GM12878 (cell line): Measurements from ENCODE around the gene UGGT2. TPM values are rescaled to one million over a fixed set of nuclear protein-coding genes. Genes with fewer than 3 reads are reported as not detected.
"Not testable (repeated sequence)": the region's sequence is repeated elsewhere in the genome, so short reads cannot be mapped to it uniquely, and the experiment has no call there.

Experiments used
- ATAC-seq: fragments of 200-7000 bp; cut with Tn5 transposase; 3 replicates; pipeline ENCODE4 v1.9.1; 2020; ENCODE audit warnings: mild to moderate bottlenecking, moderate library complexity
- BruUV-seq: library from RNA; stranded (reverse); fragments of 400-500 nt; replicated peaks from 2 replicates; lab custom pipeline; 2021; lab: Mats Ljungman, UMichigan
- CTCF ChIA-PET: fragments of 300-600 bp; sonication (Branson Sonifier 250); formaldehyde crosslinking; extraction: SDS; loops from one replicate; lab custom pipeline; 2021; ENCODE audit warnings: inconsistent platforms; lab: Yijun Ruan, JAX
- POLR2A ChIA-PET: fragments of 350-600 bp; formaldehyde crosslinking; extraction: SDS; loops from one replicate; lab custom pipeline; 2021; ENCODE audit warnings: inconsistent platforms; lab: Charles Lee
- RAD21 ChIA-PET: fragments of 300-600 bp; sonication (Branson Sonifier 250); formaldehyde crosslinking; loops from one replicate; lab custom pipeline; 2023; ENCODE audit warnings: antibody characterized with exemption; ENCODE audit not compliant: unreplicated experiment; lab: Charles Lee
- SMC1A ChIA-PET: fragments of 300-600 bp; sonication (Branson Sonifier 250); formaldehyde crosslinking; loops from one replicate; lab custom pipeline; 2023; ENCODE audit not compliant: unreplicated experiment, uncharacterized antibody; lab: Charles Lee
- DNase-seq: peaks from one replicate; pipeline ENCODE4 v3.0.0-alpha.2; 2011; ENCODE audit warnings: low read depth, low spot score
- FAIRE-seq: peaks from 3 replicates; lab custom pipeline; 2011; peaks lifted over from hg19 to GRCh38; lab: Jason Lieb, UNC
- H2AFZ ChIP-seq: 2 replicates; pipeline ENCODE4 v1.6.0; 2011; ENCODE audit warnings: low read depth, low read length, control low read depth; ENCODE audit not compliant: control insufficient read depth
- H3K27ac ChIP-seq: 2 replicates; pipeline ENCODE4 v1.5.1; 2011; ENCODE audit warnings: control low read depth; ENCODE audit not compliant: control insufficient read depth, insufficient read depth
- H3K27me3 ChIP-seq, 2 experiments: replicated peaks in 1 of 2; 2 replicates each; pipeline versions ENCODE4 v1.6.0 to v1.6.1; 2011; ENCODE audit warnings: low read length in 1 of 2; ENCODE audit not compliant: control insufficient read depth in 2 of 2, insufficient read depth in 2 of 2
- H3K36me3 ChIP-seq, 2 experiments: 2 replicates each; pipeline ENCODE4 v1.5.1; 2011; ENCODE audit warnings: low read length in 1 of 2; ENCODE audit not compliant: control insufficient read depth in 2 of 2, insufficient read depth in 2 of 2
- H3K4me1 ChIP-seq: 2 replicates; pipeline ENCODE4 v1.6.1; 2011; ENCODE audit warnings: mild to moderate bottlenecking, low read length, moderate library complexity, mixed read lengths; ENCODE audit not compliant: control insufficient read depth, insufficient read depth
- H3K4me2 ChIP-seq: 2 replicates; pipeline ENCODE4 v1.6.0; 2011; ENCODE audit warnings: control low read depth; ENCODE audit not compliant: control insufficient read depth, insufficient read depth
- H3K4me3 ChIP-seq: fragments of 200-600 bp; sonication (generic); 2 replicates; pipeline ENCODE4 v1.5.1; 2016
- H3K79me2 ChIP-seq: 2 replicates; pipeline ENCODE4 v1.6.0; 2011; ENCODE audit warnings: low read length; ENCODE audit not compliant: control insufficient read depth, insufficient read depth
- H3K9ac ChIP-seq: 2 replicates; pipeline ENCODE4 v1.8.0; 2011; ENCODE audit warnings: low read length, control low read depth, mixed read lengths; ENCODE audit not compliant: control insufficient read depth, insufficient read depth
- H3K9me3 ChIP-seq: replicated peaks from 3 replicates; pipeline ENCODE4 v1.5.1; 2011; ENCODE audit warnings: mild to moderate bottlenecking, low read length; ENCODE audit not compliant: control insufficient read depth, insufficient read depth
- H4K20me1 ChIP-seq: 2 replicates; pipeline ENCODE4 v1.6.0; 2011; ENCODE audit not compliant: control insufficient read depth, insufficient read depth
- CUX1 ChIP-seq: IDR thresholded peaks from 2 replicates; pipeline ENCODE4 v1.6.1; 2012; ENCODE audit warnings: improper control_type of control experiment, low read depth, low read length; ENCODE audit not compliant: insufficient replicate concordance
- EED ChIP-seq: sonication (generic); IDR thresholded peaks from 2 replicates; pipeline ENCODE4 v1.6.1; 2016; ENCODE audit warnings: antibody characterized with exemption, low read depth
- NFYB ChIP-seq: IDR thresholded peaks from 2 replicates; pipeline ENCODE4 v1.6.1; 2011; ENCODE audit warnings: low read depth, mild to moderate bottlenecking, low read length, improper control_type of control experiment, moderate library complexity; ENCODE audit not compliant: insufficient read depth
- POLR2AphosphoS5 ChIP-seq: IDR thresholded peaks from 2 replicates; pipeline ENCODE4 v1.6.1; 2011; ENCODE audit warnings: mild to moderate bottlenecking, low read length, inconsistent platforms
- SRF ChIP-seq, 2 experiments: IDR thresholded peaks; 2 replicates each; pipeline ENCODE4 v1.6.1; 2011; ENCODE audit warnings: low read depth in 2 of 2, low read length in 2 of 2, mild to moderate bottlenecking in 1 of 2, moderate library complexity in 1 of 2
- USF2 ChIP-seq: IDR thresholded peaks from 2 replicates; pipeline ENCODE4 v1.6.1; 2011; ENCODE audit warnings: low read depth, low read length, improper control_type of control experiment, borderline replicate concordance
- YY1 ChIP-seq: IDR thresholded peaks from 2 replicates; pipeline ENCODE4 v1.6.1; 2011; ENCODE audit warnings: low read depth, mild to moderate bottlenecking, low read length
- WGBS: methylation state at CpG from one replicate; pipeline ENCODE4 v1.1.6; 2016; ENCODE audit warnings: low lambda C conversion rate; ENCODE audit not compliant: insufficient replicate concordance, insufficient coverage; ENCODE audit errors: missing lambda C conversion rate; 5-methylcytosine and 5-hydroxymethylcytosine counted together
- in situ Hi-C: fragments of 300-500 bp; cut with MboI; formaldehyde crosslinking; loops from 9 replicates; pipeline ENCODE4 v1.14.3; 2018; ENCODE audit warnings: mixed read lengths
- intact Hi-C: fragments of 100-400 bp; cut with micrococcal nuclease; formaldehyde crosslinking; loops from one replicate; pipeline ENCODE4 v1.14.2; 2022; ENCODE audit not compliant: unreplicated experiment
- polyA plus RNA-seq, 11 experiments: library from polyadenylated mRNA; depleted of rRNA in 4 of 11; unstranded in 6 of 11; stranded (reverse) in 5 of 11; fragments of >200 nt; fragmentation: Nextera tagmentation in 4 of 11; fragmentation: Illumina TruSeq in 1 of 11; extraction: Ambion mirVana in 4 of 11; extraction: Trizol in 1 of 11; gene quantifications; 1 replicate in 1 of 11; 2 replicates in 10 of 11; pipeline versions ENCODE4 v1.2.1 to v1.2.3, GENCODE V29; 2011 to 2016; ENCODE audit warnings: inconsistent platforms in 2 of 11, missing spikeins in 2 of 11, low read depth in 1 of 11
- total RNA-seq, 4 experiments: library from RNA; depleted of rRNA in 3 of 4; stranded (reverse); fragments of >200 nt in 3 of 4; fragmentation: Illumina TruSeq in 1 of 4; extraction: Trizol in 1 of 4; gene quantifications; 2 replicates each; pipeline versions ENCODE4 v1.2.1 to v1.2.3, GENCODE V29; 2013 to 2021

Gene UGGT2
- total and polyA plus RNA-seq, 10 of the 15 experiments (the other 5 are each of a cell fraction or from before 2014, with no cell fraction given), result 4.9 to 29.0 (median 17.3) TPM

DNA sequence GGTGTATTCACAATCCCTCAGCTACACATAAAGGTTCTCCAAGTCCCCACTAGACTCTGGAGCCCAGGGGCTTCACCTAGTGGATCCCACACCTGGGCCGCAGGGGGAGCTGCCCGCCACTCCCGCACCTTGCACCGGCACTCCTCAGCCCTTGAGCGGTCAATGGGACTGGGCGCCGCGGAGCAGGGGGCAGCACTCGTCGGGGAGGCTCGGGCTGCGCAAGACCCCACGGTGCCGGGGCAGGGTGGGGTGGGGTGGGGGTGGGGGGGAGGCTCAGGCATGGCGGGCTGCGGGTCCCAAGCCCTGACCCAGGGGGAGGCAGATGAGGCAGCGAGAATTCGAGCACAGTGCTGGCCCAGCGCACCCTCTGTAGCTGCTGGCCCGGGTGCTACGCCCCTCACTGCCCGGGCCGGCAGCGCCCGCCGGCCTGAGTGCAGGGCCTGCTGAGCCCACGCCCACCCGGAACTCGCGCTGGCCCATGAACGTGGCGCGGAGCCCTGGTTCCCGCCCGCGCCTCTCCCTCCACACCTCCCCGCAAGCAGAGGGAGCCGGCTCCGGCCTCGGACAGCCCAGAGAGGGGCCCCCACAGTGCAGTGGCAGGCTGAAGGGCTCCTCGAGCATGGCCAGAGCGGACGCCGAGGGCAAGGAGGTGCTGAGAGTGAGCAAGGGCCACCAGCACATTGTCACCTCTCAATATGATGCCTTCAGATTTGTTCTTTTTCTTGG, 121.7 kb downstream of the UGGT2 start (continued):
- TF ChIP-seq POLR2AphosphoS5 (no peak), USF2 (no peak), EED (no peak), SRF (IDR thresholded peaks at IDR 0.05; ENCODE audit: low read depth in 2 of 2, low read length in 2 of 2) (no peak), YY1 (no peak), NFYB (no peak)

- Histone ChIP-seq H3K4me2 (no peak overlapping the region), H3K27me3 (no peaks in the 10 kb centered on the region), H3K9me3 (peaks cover 3% of the 10 kb centered on the region; the same call in 2 of the 3 replicates), H4K20me1 (no peaks in the 10 kb centered on the region), H3K36me3 (no peaks in the 10 kb centered on the region), H2AFZ (no peak overlapping the region), H3K4me1 (no peaks in the 10 kb centered on the region), H3K9ac (no peak overlapping the region), H3K79me2 (no peaks in the 10 kb centered on the region), H3K4me3 (no peak overlapping the region), H3K27ac (no peak overlapping the region)
- RAD21 ChIA-PET, result no interaction called here
- DNase-seq (no peak), ATAC-seq (no peak), FAIRE-seq (no peak)
- intact Hi-C loops, result no loop called here
- 99% methylated on average over 3 of the region's 3 CpGs for WGBS
- no TSS peak for BruUV-seq
- SMC1A ChIA-PET, result no interaction called here
- CTCF ChIA-PET, result no interaction called here
- POLR2A ChIA-PET, result no interaction called here
- in situ Hi-C loops, result no loop called here
- no peak for TF ChIP-seq CUX1
Observed at GRCh38 chr13:95929430-95929829, 123.8 kb downstream of the UGGT2 start.

DNA sequence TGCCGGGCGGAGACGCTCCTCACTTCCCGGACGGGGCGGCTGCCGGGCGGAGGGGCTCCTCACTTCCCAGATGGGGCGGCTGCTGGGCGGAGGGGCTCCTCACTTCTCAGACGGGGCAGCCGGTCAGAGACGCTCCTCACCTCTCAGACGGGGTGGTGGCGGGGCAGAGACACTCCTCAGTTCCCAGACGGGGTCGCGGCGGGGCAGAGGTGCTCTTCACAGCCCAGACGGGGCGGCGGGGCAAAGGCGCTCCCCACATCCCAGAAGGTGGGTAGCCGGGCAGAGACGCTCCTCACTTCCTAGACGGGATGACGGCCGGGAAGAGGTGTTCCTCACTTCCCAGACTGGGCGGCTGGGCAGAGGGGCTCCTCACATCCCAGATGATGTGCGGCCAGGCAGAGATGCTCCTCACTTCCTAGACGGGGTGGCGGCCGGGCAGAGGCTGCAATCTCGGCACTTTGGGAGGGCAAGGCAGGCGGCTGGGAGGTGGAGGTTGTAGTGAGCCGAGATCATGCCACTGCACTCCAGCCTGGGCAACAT, 124.8 kb downstream of the UGGT2 start:
- H2AFZ ChIP-seq, intact Hi-C loops, H3K4me1 ChIP-seq, H3K9ac ChIP-seq, H3K9me3 ChIP-seq, ATAC-seq, BruUV-seq, H3K36me3 ChIP-seq, DNase-seq, FAIRE-seq, H4K20me1 ChIP-seq, in situ Hi-C loops, H3K4me2 ChIP-seq, H3K27me3 ChIP-seq, RAD21 ChIA-PET, SMC1A ChIA-PET, H3K79me2 ChIP-seq, H3K4me3 ChIP-seq, H3K27ac ChIP-seq, POLR2A ChIA-PET: not testable (repeated sequence)
- CTCF ChIA-PET, result interaction anchor here (0.5 kb wide), 1 partner anchor 225 kb away, joined by 5 read pairs; no protein-coding TSS in a partner anchor
- WGBS, result 91% methylated on average over 20 of the region's 36 CpGs
